ENCODE results near the gene GPC6. TPM values are rescaled to one million over a fixed set of nuclear protein-coding genes. Genes with fewer than 3 reads are reported as not detected.

The GPC6 gene
- polyA plus RNA-seq, 1 donor (not counting 4 experiments of a cell fraction or from before 2014, with no cell fraction given) = 0.42 TPM

DNA sequence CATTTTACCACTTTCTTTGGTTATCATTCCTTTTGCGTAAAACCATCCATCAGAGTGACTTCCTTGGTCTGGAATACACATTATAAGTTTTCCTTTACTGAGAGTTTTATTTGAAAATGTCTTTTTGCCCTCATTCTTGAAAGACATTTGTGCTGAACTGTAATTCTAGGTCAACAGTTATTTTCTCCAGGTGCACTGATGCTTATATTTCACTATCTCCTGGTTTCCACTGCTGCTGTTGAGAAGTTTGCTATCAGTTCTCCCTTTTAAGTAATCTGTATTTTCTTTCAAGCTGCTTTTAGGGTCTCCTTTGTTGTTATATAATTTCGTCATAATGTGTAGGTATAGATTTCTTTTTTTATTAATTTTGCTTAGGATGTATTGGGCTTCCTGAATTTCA, 1092.9 kb downstream of the GPC6 start:
- Histone ChIP-seq H3K27me3 (ENCODE audit: control insufficient read depth, extremely low read depth, insufficient read depth, low read length) (no peaks in the 10 kb centered on the region), H3K36me3 (ENCODE audit: control insufficient read depth in 2 of 2, extremely low read depth in 1 of 2, insufficient read depth in 2 of 2, low read length in 2 of 2) (no peaks in the 10 kb centered on the region), H3K27ac (ENCODE audit: control insufficient read depth, insufficient read depth, low read length) (no peak overlapping the region), H4K20me1 (ENCODE audit: control insufficient read depth, extremely low read depth, insufficient read depth, low read length) (no peaks in the 10 kb centered on the region), H3K4me1 (ENCODE audit: control insufficient read depth, extremely low read depth, insufficient read depth, low read length) (no peaks in the 10 kb centered on the region), H2AFZ (ENCODE audit: control insufficient read depth, low read length) (no peak overlapping the region), H3K9me1 (ENCODE audit: control insufficient read depth, extremely low read depth, insufficient read depth, low read length) (no peaks in the 10 kb centered on the region), H3K79me2 (ENCODE audit: control insufficient read depth, insufficient read depth, low read length) (no peaks in the 10 kb centered on the region), H3K4me2 (ENCODE audit: control insufficient read depth, extremely low read depth, insufficient read depth, low read depth, low read length) (no peak overlapping the region), H3K4me3 (ENCODE audit: control insufficient read depth in 2 of 3, extremely low read depth in 1 of 3, insufficient read depth in 2 of 3, low read depth in 1 of 3, low read length in 3 of 3) (no peak overlapping the region), H3K9ac (ENCODE audit: control insufficient read depth, extremely low read depth, insufficient read depth, low read length) (no peak overlapping the region), H3K9me3 (ENCODE audit: control insufficient read depth, low read depth, low read length) (no peaks in the 10 kb centered on the region)
- dilution Hi-C loops (cut with MboI; ENCODE audit: extremely low pct_ligation_motif_present, low sequenced_read_pairs) = no loop called here
- TF ChIP-seq, protein P1, sequence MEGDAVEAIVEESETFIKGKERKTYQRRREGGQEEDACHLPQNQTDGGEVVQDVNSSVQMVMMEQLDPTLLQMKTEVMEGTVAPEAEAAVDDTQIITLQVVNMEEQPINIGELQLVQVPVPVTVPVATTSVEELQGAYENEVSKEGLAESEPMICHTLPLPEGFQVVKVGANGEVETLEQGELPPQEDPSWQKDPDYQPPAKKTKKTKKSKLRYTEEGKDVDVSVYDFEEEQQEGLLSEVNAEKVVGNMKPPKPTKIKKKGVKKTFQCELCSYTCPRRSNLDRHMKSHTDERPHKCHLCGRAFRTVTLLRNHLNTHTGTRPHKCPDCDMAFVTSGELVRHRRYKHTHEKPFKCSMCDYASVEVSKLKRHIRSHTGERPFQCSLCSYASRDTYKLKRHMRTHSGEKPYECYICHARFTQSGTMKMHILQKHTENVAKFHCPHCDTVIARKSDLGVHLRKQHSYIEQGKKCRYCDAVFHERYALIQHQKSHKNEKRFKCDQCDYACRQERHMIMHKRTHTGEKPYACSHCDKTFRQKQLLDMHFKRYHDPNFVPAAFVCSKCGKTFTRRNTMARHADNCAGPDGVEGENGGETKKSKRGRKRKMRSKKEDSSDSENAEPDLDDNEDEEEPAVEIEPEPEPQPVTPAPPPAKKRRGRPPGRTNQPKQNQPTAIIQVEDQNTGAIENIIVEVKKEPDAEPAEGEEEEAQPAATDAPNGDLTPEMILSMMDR (optimal IDR thresholded peaks at IDR 0.05 in 1 of 3, IDR thresholded peaks at IDR 0.05 in 1 of 3, conservative IDR thresholded peaks at IDR 0.05 in 1 of 3; ENCODE audit: extremely low read depth in 1 of 3, insufficient read depth in 2 of 3, low read length in 3 of 3) = no peak
- no peak for TF ChIP-seq EZH2 (IDR thresholded peaks at IDR 0.05; ENCODE audit: low read length)
- no peak for DNase-seq (ENCODE audit: low read depth, low spot score)
- FAIRE-seq = no peak

DNA sequence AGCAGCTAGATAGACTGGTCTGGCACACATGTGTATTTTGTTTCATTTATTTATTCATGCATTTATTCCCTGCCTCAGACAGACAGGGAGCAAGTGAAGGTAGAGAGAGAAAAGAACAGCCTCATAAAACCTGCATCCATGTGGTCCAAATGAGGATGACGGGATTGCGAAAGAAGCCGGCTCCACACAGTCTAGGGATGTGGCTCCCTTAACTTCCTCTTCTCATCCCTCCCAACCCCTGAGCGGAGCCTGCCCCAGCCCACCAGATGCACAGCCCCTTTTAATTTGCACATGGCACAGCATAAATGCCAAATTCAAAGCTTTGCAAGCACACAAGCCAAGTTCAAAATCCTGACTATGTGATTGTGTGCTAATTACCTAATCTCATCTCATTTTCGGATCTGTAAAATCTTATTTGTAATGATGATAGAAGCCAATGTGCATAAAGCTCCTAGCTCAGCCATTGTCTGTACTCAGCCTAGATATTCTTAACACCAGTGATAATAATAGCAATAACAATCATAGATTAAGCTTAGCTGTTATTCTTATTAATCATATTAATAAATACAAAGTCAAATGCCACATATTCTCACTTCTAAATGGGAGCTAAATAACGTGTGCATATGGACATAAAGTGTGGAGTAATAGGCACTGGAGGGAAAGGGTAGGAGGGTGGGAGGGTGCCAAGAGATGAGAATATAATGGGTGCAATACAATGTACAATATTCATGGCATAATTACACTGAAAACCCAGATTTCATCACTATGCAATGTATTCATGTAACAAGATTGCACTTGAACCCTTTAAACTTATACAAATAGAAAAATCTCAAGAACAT, 1096.5 kb downstream of the GPC6 start:
- no peaks in the 10 kb centered on the region for H3K79me2 ChIP-seq (ENCODE audit: control insufficient read depth, insufficient read depth, low read length)
- dilution Hi-C loops (cut with MboI; ENCODE audit: extremely low pct_ligation_motif_present, low sequenced_read_pairs) = no loop called here
- FAIRE-seq = no peak
- no peaks in the 10 kb centered on the region for H3K36me3 ChIP-seq (ENCODE audit: control insufficient read depth in 2 of 2, extremely low read depth in 1 of 2, insufficient read depth in 2 of 2, low read length in 2 of 2)
- H3K27me3 ChIP-seq (ENCODE audit: control insufficient read depth, extremely low read depth, insufficient read depth, low read length) = no peaks in the 10 kb centered on the region
- H3K27ac ChIP-seq (ENCODE audit: control insufficient read depth, insufficient read depth, low read length) = no peak overlapping the region
- no peak for DNase-seq (ENCODE audit: low read depth, low spot score)
- H3K9ac ChIP-seq (ENCODE audit: control insufficient read depth, extremely low read depth, insufficient read depth, low read length) = no peak overlapping the region
- H4K20me1 ChIP-seq (ENCODE audit: control insufficient read depth, extremely low read depth, insufficient read depth, low read length) = no peaks in the 10 kb centered on the region
- H3K4me2 ChIP-seq (ENCODE audit: control insufficient read depth, extremely low read depth, insufficient read depth, low read depth, low read length) = no peak overlapping the region
- H2AFZ ChIP-seq (ENCODE audit: control insufficient read depth, low read length) = no peak overlapping the region
- TF ChIP-seq, protein P1 (optimal IDR thresholded peaks at IDR 0.05 in 1 of 3, IDR thresholded peaks at IDR 0.05 in 1 of 3, conservative IDR thresholded peaks at IDR 0.05 in 1 of 3; ENCODE audit: extremely low read depth in 1 of 3, insufficient read depth in 2 of 3, low read length in 3 of 3) = no peak
- no peak for TF ChIP-seq EZH2 (IDR thresholded peaks at IDR 0.05; ENCODE audit: low read length)
- H3K4me3 ChIP-seq (ENCODE audit: control insufficient read depth in 2 of 3, extremely low read depth in 1 of 3, insufficient read depth in 2 of 3, low read depth in 1 of 3, low read length in 3 of 3) = no peak overlapping the region
- H3K4me1 ChIP-seq (ENCODE audit: control insufficient read depth, extremely low read depth, insufficient read depth, low read length) = no peaks in the 10 kb centered on the region
- no peaks in the 10 kb centered on the region for H3K9me1 ChIP-seq (ENCODE audit: control insufficient read depth, extremely low read depth, insufficient read depth, low read length)
- no peaks in the 10 kb centered on the region for H3K9me3 ChIP-seq (ENCODE audit: control insufficient read depth, low read depth, low read length)

Data from keratinocyte (primary cell).